Common myeloid progenitor, CD34-positive (primary cell): ENCODE results near the gene SRRM3.

Source experiments
- CTCF ChIA-PET: fragments of 350-600 bp; sonication (Branson Sonifier 250); formaldehyde crosslinking; loops from one replicate; lab custom pipeline; 2021; ENCODE audit warnings: antibody characterized with exemption; lab: Charles Lee
- POLR2A ChIA-PET: fragments of 350-600 bp; sonication (Branson Sonifier 250); formaldehyde crosslinking; loops from one replicate; lab custom pipeline; 2021; ENCODE audit warnings: antibody characterized with exemption; lab: Charles Lee
- DNase-seq, 3 donors: peaks; one replicate each; pipeline versions ENCODE4 v3.0.0 to v3.0.0-alpha.2; 2013
- H3K27ac ChIP-seq, 2 experiments: 1 replicate in 1 of 2; 2 replicates in 1 of 2; pipeline ENCODE4 v1.7.0; 2013; ENCODE audit warnings: inconsistent platforms in 2 of 2, low read length in 2 of 2, mild to moderate bottlenecking in 2 of 2, low read depth in 1 of 2, moderate library complexity in 1 of 2; ENCODE audit not compliant: severe bottlenecking in 2 of 2, insufficient read depth in 1 of 2, poor library complexity in 1 of 2
- H3K27me3 ChIP-seq, 5 experiments: replicated peaks in 2 of 5; 1 replicate in 3 of 5; 2 replicates in 2 of 5; pipeline versions ENCODE4 v1.6.1 to v1.7.0; 2013; ENCODE audit warnings: low read length in 4 of 5, mild to moderate bottlenecking in 2 of 5, moderate library complexity in 2 of 5, inconsistent platforms in 1 of 5; ENCODE audit not compliant: insufficient read depth in 5 of 5, control insufficient read depth in 4 of 5
- H3K36me3 ChIP-seq, 4 experiments: 1 replicate in 2 of 4; 2 replicates in 2 of 4; pipeline versions ENCODE4 v1.6.1 to v1.7.0; 2013; ENCODE audit warnings: low read length in 3 of 4, control low read depth in 1 of 4, mild to moderate bottlenecking in 1 of 4; ENCODE audit not compliant: control insufficient read depth in 4 of 4, insufficient read depth in 4 of 4
- H3K4me1 ChIP-seq, 4 experiments: 1 replicate in 3 of 4; 2 replicates in 1 of 4; pipeline versions ENCODE4 v1.6.1 to v1.7.1; 2013; ENCODE audit warnings: low read length in 3 of 4, mild to moderate bottlenecking in 3 of 4, control low read depth in 1 of 4, inconsistent platforms in 1 of 4, moderate library complexity in 1 of 4; ENCODE audit not compliant: control insufficient read depth in 4 of 4, insufficient read depth in 4 of 4; ENCODE audit errors: control extremely low read depth in 1 of 4
- H3K4me3 ChIP-seq, 7 experiments: 1 replicate in 4 of 7; 2 replicates in 3 of 7; pipeline versions ENCODE4 v1.5.1 to v1.7.0; 2013; ENCODE audit warnings: mild to moderate bottlenecking in 7 of 7, low read length in 6 of 7, moderate library complexity in 6 of 7, inconsistent platforms in 2 of 7, low read depth in 2 of 7, control low read depth in 1 of 7; ENCODE audit not compliant: insufficient read depth in 4 of 7, control insufficient read depth in 1 of 7; ENCODE audit errors: extremely low read depth in 1 of 7
- H3K9me3 ChIP-seq, 5 experiments: 1 replicate in 4 of 5; 2 replicates in 1 of 5; pipeline versions ENCODE4 v1.6.1 to v1.7.1; 2013; ENCODE audit warnings: low read length in 4 of 5, mild to moderate bottlenecking in 2 of 5, inconsistent platforms in 1 of 5, low read depth in 1 of 5, moderate library complexity in 1 of 5; ENCODE audit not compliant: control insufficient read depth in 4 of 5, insufficient read depth in 2 of 5; ENCODE audit errors: control extremely low read depth in 1 of 5
- WGBS: methylation state at CpG from one replicate; pipeline ENCODE4 v1.1.5; 2013; ENCODE audit not compliant: insufficient coverage; 5-methylcytosine and 5-hydroxymethylcytosine counted together

The SRRM3 gene

DNA sequence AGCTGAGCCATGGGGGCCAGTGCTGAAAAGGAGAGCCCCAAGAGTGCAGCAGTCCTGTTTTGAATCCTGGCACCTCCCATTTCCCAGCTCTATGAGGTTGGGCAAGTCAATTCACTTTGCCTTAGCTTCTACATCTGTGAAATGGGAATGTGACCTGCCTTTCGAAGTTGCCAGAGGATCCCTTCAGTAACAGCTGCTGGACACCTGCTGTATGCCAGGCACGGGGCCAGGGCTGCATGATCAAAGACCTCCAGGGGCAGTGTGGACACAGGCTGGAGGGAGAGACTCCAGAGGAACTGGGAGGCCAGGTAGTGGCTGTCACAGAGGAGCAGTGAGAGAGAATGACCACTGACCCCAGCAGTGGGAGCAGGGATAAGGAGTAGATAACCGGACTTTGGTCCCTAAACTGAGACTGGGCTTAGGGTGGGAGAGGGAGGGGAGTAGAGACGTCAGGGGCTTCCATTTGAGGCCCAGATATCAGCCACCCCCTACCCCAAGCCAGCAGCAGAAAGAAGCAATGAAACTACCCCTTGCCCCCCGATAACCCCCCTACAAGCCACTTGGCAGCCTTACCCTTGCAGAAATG lies 45.2 kb downstream of the SRRM3 start:
- Histone ChIP-seq H3K27ac (no peak overlapping the region), H3K36me3 (no peaks in the 10 kb centered on the region), H3K4me1 (no peaks in the 10 kb centered on the region), H3K27me3 (peaks cover 0 to 3% (median 0%) of the 10 kb centered on the region in 5 experiments), H3K4me3 (no peak overlapping the region), H3K9me3 (no peaks in the 10 kb centered on the region)
- 90% methylated on average over 3 of the region's 5 CpGs for WGBS
- ChIA-PET POLR2A (no interaction called here), CTCF (interaction anchor here (1.6 kb wide), 1 partner anchor 16 kb away, joined by 5 read pairs; no protein-coding TSS in a partner anchor)
- no peak for DNase-seq

DNA sequence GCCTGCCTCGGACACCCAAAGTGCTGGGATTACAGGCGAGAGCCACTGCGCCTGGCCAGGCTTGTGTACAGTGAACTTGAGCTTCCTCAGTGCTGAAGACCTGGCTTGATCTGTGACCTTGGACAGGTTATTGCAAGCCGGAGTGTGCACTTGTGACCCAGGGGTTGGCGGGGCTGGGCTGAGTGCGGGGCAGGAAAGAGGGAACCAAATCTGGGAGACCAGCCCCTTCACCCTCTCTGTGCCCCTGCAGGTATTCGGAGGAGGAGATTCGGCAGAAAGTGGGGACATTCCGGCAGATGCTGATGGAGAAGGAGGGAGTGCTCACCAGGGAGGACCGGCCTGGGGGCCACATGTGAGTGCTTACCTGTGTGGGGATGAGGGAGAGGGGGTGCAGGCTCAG lies 46.2 kb downstream of the SRRM3 start:
- DNase-seq = no peak
- peaks cover 0 to 3% (median 0%) of the 10 kb centered on the region in 5 experiments for H3K27me3 ChIP-seq
- 95% methylated on average over 10 of the region's 10 CpGs for WGBS
- no peak overlapping the region for H3K27ac ChIP-seq
- ChIA-PET CTCF (no interaction called here), POLR2A (no interaction called here)
- no peaks in the 10 kb centered on the region for H3K4me1 ChIP-seq
- H3K9me3 ChIP-seq = no peaks in the 10 kb centered on the region
- no peak overlapping the region for H3K4me3 ChIP-seq
- no peaks in the 10 kb centered on the region for H3K36me3 ChIP-seq

DNA sequence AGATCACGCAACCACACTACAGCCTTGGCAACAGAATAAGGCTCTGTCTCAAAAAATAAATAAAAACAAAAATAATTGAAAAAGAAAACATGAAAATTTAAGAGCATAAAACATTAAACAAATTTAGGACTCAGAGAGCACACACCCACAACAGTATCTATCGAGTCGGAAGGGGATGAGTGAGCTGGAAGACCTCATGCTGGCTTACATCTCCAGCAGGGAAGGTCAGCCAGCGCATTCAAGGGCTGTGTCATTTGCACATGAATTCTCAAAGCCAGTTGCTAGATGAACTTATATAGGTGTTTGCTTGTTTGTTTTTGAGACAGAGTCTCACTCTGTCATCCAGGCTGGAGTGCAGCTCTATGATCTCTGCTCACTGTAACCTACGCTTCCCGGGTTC lies 50.3 kb downstream of the SRRM3 start:
- CTCF ChIA-PET = no interaction called here
- DNase-seq = no peak
- Histone ChIP-seq H3K36me3 (no peaks in the 10 kb centered on the region), H3K4me1 (no peaks in the 10 kb centered on the region), H3K27me3 (peaks cover 0 to 4% (median 0%) of the 10 kb centered on the region in 5 experiments), H3K27ac (no peak overlapping the region), H3K4me3 (no peak overlapping the region), H3K9me3 (no peaks in the 10 kb centered on the region)
- WGBS = 95% methylated on average over 4 of the region's 6 CpGs
- POLR2A ChIA-PET = no interaction called here

DNA sequence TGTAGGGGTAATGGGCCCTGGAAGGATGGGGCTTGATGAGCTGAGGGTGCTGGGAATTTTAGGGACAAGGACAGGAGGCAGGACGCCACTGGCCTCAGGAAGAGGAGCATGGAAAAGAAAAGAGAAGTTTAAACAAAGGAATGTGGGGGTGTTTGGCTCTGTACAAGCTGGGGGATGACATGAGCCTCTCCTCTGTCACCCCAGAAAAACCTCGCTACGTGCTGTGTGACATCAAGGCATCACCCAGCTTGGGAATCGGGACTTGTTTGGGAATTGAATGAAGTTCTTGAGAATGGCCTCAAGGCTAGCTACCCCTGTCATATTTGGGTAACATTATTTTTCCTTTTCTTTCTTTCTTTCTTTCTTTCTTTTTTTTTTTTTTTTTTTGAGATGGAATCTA lies 53.1 kb downstream of the SRRM3 start:
- H3K4me3 ChIP-seq = no peak overlapping the region
- ChIA-PET POLR2A (interaction anchor here (0.7 kb wide), 1 partner anchor 26 kb away, joined by 5 read pairs; no protein-coding TSS in a partner anchor), CTCF (interaction anchor here (0.6 to 1.1 kb wide), 3 partner anchors 15 to 45 kb away, joined by 3 read pairs; no protein-coding TSS in a partner anchor)
- peaks cover 0 to 23% (median 8%) of the 10 kb centered on the region in 5 experiments for H3K27me3 ChIP-seq
- WGBS = 89% methylated on average over 3 of the region's 4 CpGs
- no peak for DNase-seq
- H3K36me3 ChIP-seq = no peaks in the 10 kb centered on the region
- H3K9me3 ChIP-seq = no peaks in the 10 kb centered on the region
- no peak overlapping the region for H3K27ac ChIP-seq
- H3K4me1 ChIP-seq = peaks cover 0 to 4% (median 1%) of the 10 kb centered on the region in 4 experiments

DNA sequence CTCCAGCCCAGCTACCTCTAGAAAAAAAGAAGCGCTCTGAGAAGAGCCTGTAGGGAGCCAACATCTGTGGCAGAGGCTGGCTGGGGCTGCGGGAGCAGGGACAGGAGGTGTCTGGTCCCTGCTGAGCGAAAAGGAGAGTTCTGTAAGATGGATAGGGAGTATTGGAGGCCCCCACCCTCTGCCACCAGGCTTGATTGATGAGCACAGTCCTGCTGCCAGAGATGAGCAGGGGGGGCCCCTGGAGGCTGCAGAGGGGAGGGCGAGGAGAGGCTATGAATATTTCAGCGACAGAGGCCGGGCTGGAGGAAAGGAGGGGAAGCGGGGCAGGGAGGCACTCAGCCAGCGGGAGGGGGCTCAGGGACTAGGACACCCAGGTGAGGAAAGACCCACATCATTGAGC lies 56.3 kb downstream of the SRRM3 start:
- POLR2A ChIA-PET = no interaction called here
- CTCF ChIA-PET = interaction anchor here (0.7 to 1.0 kb wide), 2 partner anchors 12 to 80 kb away, joined by 3 read pairs; no protein-coding TSS in a partner anchor
- Histone ChIP-seq H3K27me3 (peaks cover 0 to 40% (median 8%) of the 10 kb centered on the region in 5 experiments), H3K9me3 (no peaks in the 10 kb centered on the region), H3K4me3 (no peak overlapping the region), H3K27ac (no peak overlapping the region), H3K4me1 (peaks cover 0 to 6% (median 3%) of the 10 kb centered on the region in 4 experiments), H3K36me3 (no peaks in the 10 kb centered on the region)
- WGBS = 53% methylated on average over 8 of the region's 8 CpGs
- peak in 1 of 3 donors; percentile 27 for DNase-seq

DNA sequence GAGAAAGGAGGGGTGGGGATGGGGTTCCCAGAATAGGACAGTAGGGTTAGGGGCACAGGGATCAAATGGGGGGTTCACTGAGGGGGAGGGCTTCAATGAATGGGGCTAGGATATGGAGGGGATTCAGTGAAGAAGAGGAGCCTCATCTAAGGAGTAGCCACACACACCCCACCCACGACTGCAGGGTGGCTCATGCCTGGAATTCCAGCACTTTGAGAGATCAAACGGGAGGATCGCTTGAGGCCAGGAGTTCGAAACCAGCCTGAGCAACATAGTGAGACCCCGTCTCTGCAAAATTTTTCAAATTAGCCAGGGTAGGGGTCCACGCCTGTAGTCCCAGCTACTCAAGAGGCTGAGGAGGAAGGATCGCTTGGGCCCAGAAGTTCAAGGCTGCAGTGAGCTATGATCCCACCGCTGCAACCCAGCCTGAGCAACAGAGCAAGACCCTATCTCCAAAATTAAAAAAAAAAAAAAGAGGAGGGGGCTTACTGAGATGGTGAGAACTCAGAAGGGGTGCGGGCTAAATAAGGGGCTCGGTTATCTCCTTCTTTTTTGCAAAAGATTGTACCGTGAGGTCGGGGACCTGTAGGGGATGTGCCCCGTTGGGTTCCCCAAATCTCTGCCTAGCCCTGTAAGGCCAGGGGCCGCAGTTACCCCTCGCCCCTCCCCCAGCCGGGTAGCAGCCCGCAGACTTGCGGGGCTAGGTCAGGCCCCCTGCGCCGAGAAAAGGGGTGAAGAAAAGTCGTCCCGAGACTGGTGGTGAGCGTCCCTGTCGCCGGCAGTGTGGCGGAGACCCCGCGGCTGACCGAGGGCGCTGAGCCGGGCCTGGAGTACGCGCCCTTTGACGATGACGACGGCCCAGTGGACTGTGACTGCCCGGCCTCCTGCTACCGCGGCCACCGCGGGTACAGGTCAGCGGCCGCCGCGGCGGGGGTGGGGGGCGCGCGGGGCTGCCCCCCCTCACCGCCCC lies 57.7 kb downstream of the SRRM3 start:
- Histone ChIP-seq H3K4me1 (peaks cover 0 to 6% (median 3%) of the 10 kb centered on the region in 4 experiments), H3K27me3 (peaks cover 0 to 40% (median 8%) of the 10 kb centered on the region in 5 experiments), H3K27ac (no peak overlapping the region), H3K9me3 (no peaks in the 10 kb centered on the region), H3K36me3 (no peaks in the 10 kb centered on the region), H3K4me3 (peak overlapping the region in 2 of 7 experiments; percentile 11 to 53)
- 21% methylated on average over 31 of the region's 50 CpGs for WGBS
- no peak for DNase-seq
- ChIA-PET POLR2A (no interaction called here), CTCF (no interaction called here)
